ENCODE results near the gene FGD4. TPM values are rescaled to one million over a fixed set of nuclear protein-coding genes. Genes with fewer than 3 reads are reported as not detected.

Gene FGD4
- total RNA-seq (2012; rRNA removed) (8.8 and 10.3 TPM in 2 replicates), polyA plus RNA-seq (2012; rRNA removed) (2.1 TPM in 2 replicates), Bru-seq, nascent RNA (percentile 70 among the genes with signal in this experiment), BruChase-seq, experiment 1, labeled RNA remaining after a 6-hour chase (percentile 47 among the genes with signal in this experiment), BruChase-seq, experiment 2, labeled RNA remaining after a 2-hour chase (percentile 50 among the genes with signal in this experiment)
- polyA plus RNA-seq (2012; cell fraction: cytosol; rRNA removed), result 0.42 and 0.75 TPM in 2 replicates
- polyA plus RNA-seq (2012; cell fraction: nucleus; rRNA removed; ENCODE audit: low replicate concordance), result 0.78 and 4.6 TPM in 2 replicates
- long read RNA-seq, partial matches to known transcripts, result 9 of 12 reads
- long read RNA-seq, other reads (novel, unspliced or antisense), result 3 of 12 reads

DNA sequence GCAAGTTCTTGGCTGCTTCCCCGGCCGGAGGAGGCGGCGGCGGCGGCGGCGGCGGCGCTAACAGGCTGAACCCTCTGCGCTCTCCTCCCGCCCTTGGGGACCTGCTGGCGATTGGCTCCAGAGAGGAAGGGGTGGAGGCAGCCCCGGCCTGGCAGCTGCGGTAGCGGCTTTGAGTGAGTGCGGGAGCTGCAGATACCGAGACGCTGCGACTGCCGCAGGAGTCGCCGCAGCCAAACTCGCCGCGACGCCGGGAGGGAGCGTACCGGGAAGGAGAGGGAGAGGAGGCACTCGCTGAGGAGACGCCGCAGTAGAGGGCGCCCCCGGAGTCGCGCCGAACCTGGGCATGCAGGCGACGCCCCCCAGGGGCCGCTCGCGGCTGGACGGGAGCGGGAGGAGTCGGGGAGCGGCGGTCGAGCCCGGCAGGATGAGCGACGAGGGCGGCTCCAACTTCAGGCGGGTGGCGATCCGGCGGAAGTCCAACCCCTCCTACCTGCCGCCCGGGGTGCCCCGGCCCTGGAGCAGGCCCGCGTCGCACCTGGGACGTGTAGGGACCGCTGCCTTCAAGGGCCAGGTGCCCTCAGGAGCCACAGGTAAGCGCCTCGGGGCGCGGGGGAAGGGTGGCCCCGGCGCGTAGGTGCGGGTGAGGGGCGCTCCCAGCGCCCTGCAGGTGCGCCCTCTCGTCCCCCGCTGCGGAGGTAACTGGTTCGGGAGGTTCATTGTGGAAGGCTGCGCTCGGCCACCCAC, at the start of gene FGD4:
TSS of gene FGD4 (plus strand) at position 189 of the 744 bp plus-strand sequence.
- H2AK5ac ChIP-seq (ENCODE audit: low read depth, low read length), result no peak within 1 kb of the TSS
- H3K4me3 ChIP-seq (ENCODE audit: insufficient read depth, low read depth, low read length), result peak within 1 kb of the TSS; percentile 47
- no peak within 1 kb of the TSS for H2BK20ac ChIP-seq (ENCODE audit: low read depth, low read length)
- no peaks in the 10 kb centered on the region for H3K4me1 ChIP-seq (ENCODE audit: control insufficient read depth, insufficient read depth, low read length)
- no peaks in the 10 kb centered on the region for H3K79me1 ChIP-seq (ENCODE audit: low read depth in 1 of 2, low read length in 2 of 2)
- H3K4ac ChIP-seq (ENCODE audit: low read depth, low read length), result no peak within 1 kb of the TSS
- H3K9me3 ChIP-seq (ENCODE audit: control insufficient read depth, insufficient read depth, low read length), result no peaks in the 10 kb centered on the region
- WGBS, 2 experiments (ENCODE audit: extremely low coverage in 2 of 2, insufficient read length in 1 of 2), result 2% methylated on average over 36 of the region's 82 CpGs; no CpG with 5 or more reads in 1 of the 2 experiments
- no peak within 1 kb of the TSS for H3K27ac ChIP-seq (ENCODE audit: insufficient read depth, low read length)
- no peak within 1 kb of the TSS for H2BK5ac ChIP-seq (ENCODE audit: low read depth, low read length, poor library complexity, severe bottlenecking)
- intact Hi-C loops (cut with micrococcal nuclease), result loop anchor here (5.0 kb wide), 1 partner anchor 602 kb away; no protein-coding TSS in a partner anchor
- H4K20me1 ChIP-seq (ENCODE audit: insufficient read depth, low read length), result no peaks in the 10 kb centered on the region; the same call in 1 of the 2 replicates
- no peak within 1 kb of the TSS for H3K14ac ChIP-seq (replicated peaks; ENCODE audit: low read depth, low read length)
- in situ Hi-C loops (cut with MboI; ENCODE audit: low sequenced_read_pairs), result no loop called here
- no peak within 1 kb of the TSS for H2BK15ac ChIP-seq (ENCODE audit: low read depth, low read length)
- dilution Hi-C loops (cut with HindIII; ENCODE audit: low sequenced_read_pairs, unreplicated experiment), result no loop called here
- peak; percentile 98 for ATAC-seq (ENCODE audit: low read depth)
- no peak within 1 kb of the TSS for H3K56ac ChIP-seq (ENCODE audit: extremely low read depth, insufficient read depth, low read length)
- peaks cover 40% of the 10 kb centered on the region for H3K27me3 ChIP-seq (ENCODE audit: control insufficient read depth, insufficient read depth, low read length)
- no peak within 1 kb of the TSS for H4K91ac ChIP-seq (ENCODE audit: insufficient read depth, low read depth, low read length)
- peak within 1 kb of the TSS; percentile 94 for H2AFZ ChIP-seq (replicated peaks; ENCODE audit: low read length, poor library complexity)
- ChIA-PET POLR2A (ENCODE audit: unreplicated experiment) (no interaction called here), CTCF (interaction anchor here (0.6 kb wide), 1 partner anchor 125 kb away, joined by 3 read pairs; no protein-coding TSS in a partner anchor)
- no peaks in the 10 kb centered on the region for H3K36me3 ChIP-seq (ENCODE audit: control insufficient read depth, insufficient read depth, low read length)
- DNase-seq, result peak; percentile 56
- no peak within 1 kb of the TSS for H3K9ac ChIP-seq (ENCODE audit: low read depth, low read length)
- peak within 1 kb of the TSS; percentile 85 for H2AK9ac ChIP-seq (replicated peaks; ENCODE audit: low read depth, low read length, poor library complexity)
- H4K8ac ChIP-seq (ENCODE audit: low read depth in 2 of 2, low read length in 2 of 2), result no peak within 1 kb of the TSS
- H3K23ac ChIP-seq (ENCODE audit: low read depth, low read length), result 0 out of 2 replicates have a peak within 1 kb of the TSS, but pooled peaks have one; percentile 6
- no TSS peak for BruUV-seq (replicated peaks)
- H3K18ac ChIP-seq (ENCODE audit: low read depth, low read length), result no peak within 1 kb of the TSS
- no peak within 1 kb of the TSS for H4K5ac ChIP-seq (ENCODE audit: low read depth, low read length)
- H3K4me2 ChIP-seq (ENCODE audit: low read depth, low read length), result peak within 1 kb of the TSS; percentile 90
- H2BK120ac ChIP-seq (ENCODE audit: low read depth, low read length), result no peak within 1 kb of the TSS; the same call in 1 of the 2 replicates
- H3K9me1 ChIP-seq (ENCODE audit: insufficient read depth, low read length), result no peaks in the 10 kb centered on the region
- TF ChIP-seq POLR2A (IDR thresholded peaks at IDR 0.05; ENCODE audit: low read depth, low read length) (no peak), SMC3 (IDR thresholded peaks at IDR 0.05; ENCODE audit: low read depth, low read length) (no peak), RAD21 (IDR thresholded peaks at IDR 0.05; ENCODE audit: low read length) (0 out of 2 replicates have a peak, but pooled peaks have one; percentile 11)
- TF ChIP-seq, protein P1, sequence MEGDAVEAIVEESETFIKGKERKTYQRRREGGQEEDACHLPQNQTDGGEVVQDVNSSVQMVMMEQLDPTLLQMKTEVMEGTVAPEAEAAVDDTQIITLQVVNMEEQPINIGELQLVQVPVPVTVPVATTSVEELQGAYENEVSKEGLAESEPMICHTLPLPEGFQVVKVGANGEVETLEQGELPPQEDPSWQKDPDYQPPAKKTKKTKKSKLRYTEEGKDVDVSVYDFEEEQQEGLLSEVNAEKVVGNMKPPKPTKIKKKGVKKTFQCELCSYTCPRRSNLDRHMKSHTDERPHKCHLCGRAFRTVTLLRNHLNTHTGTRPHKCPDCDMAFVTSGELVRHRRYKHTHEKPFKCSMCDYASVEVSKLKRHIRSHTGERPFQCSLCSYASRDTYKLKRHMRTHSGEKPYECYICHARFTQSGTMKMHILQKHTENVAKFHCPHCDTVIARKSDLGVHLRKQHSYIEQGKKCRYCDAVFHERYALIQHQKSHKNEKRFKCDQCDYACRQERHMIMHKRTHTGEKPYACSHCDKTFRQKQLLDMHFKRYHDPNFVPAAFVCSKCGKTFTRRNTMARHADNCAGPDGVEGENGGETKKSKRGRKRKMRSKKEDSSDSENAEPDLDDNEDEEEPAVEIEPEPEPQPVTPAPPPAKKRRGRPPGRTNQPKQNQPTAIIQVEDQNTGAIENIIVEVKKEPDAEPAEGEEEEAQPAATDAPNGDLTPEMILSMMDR (conservative IDR thresholded peaks at IDR 0.05; ENCODE audit: low read depth, low read length), result peak; percentile 38; the same call in 1 of the 2 replicates

Measured in IMR-90 (cell line).